Mesendoderm (in vitro differentiated cells): ENCODE measurements around the gene ZNF77.

Experiments
- DNase-seq: peaks from one replicate; pipeline ENCODE4 v3.0.0; 2013
- H2AK5ac ChIP-seq: 2 replicates; pipeline ENCODE4 v1.6.1; 2013; ENCODE audit warnings: low read length, inconsistent platforms
- H2BK120ac ChIP-seq: 2 replicates; pipeline ENCODE4 v1.6.1; 2013; ENCODE audit warnings: low read depth, mild to moderate bottlenecking, low read length, moderate library complexity, mixed read lengths
- H2BK15ac ChIP-seq: replicated peaks from 2 replicates; pipeline ENCODE4 v1.6.1; 2013; ENCODE audit warnings: low read depth, mild to moderate bottlenecking, moderate library complexity
- H2BK5ac ChIP-seq: 2 replicates; pipeline ENCODE4 v1.6.1; 2013; ENCODE audit warnings: low read length, inconsistent platforms
- H3K18ac ChIP-seq: 2 replicates; pipeline ENCODE4 v1.6.1; 2013; ENCODE audit warnings: mild to moderate bottlenecking, low read length, mixed read lengths
- H3K23ac ChIP-seq: one replicate; pipeline ENCODE4 v1.6.1; 2013; ENCODE audit warnings: low read length
- H3K27ac ChIP-seq: 2 replicates; pipeline ENCODE4 v1.5.1; 2013; ENCODE audit warnings: low read depth, mild to moderate bottlenecking, inconsistent platforms, low read length, moderate library complexity
- H3K27me3 ChIP-seq: 2 replicates; pipeline ENCODE4 v1.6.1; 2013; ENCODE audit warnings: low read length, control low read depth, mild to moderate bottlenecking, inconsistent platforms; ENCODE audit not compliant: insufficient read depth, poor library complexity
- H3K36me3 ChIP-seq: 2 replicates; pipeline ENCODE4 v1.6.1; 2013; ENCODE audit warnings: low read length, inconsistent platforms; ENCODE audit not compliant: control insufficient read depth, insufficient read depth
- H3K4ac ChIP-seq: one replicate; pipeline ENCODE4 v1.6.1; 2013; ENCODE audit warnings: low read depth, mild to moderate bottlenecking, low read length, moderate library complexity
- H3K4me1 ChIP-seq: 2 replicates; pipeline ENCODE4 v1.6.1; 2013; ENCODE audit warnings: low read depth, low read length, inconsistent platforms; ENCODE audit not compliant: control insufficient read depth
- H3K4me2 ChIP-seq: 2 replicates; pipeline ENCODE4 v1.6.1; 2013; ENCODE audit warnings: low read length
- H3K4me3 ChIP-seq: 2 replicates; pipeline ENCODE4 v1.5.1; 2013; ENCODE audit warnings: mild to moderate bottlenecking, low read length
- H3K56ac ChIP-seq: one replicate; pipeline ENCODE4 v1.6.1; 2013; ENCODE audit warnings: low read length
- H3K79me1 ChIP-seq: 2 replicates; pipeline ENCODE4 v1.6.1; 2013; ENCODE audit warnings: low read length, inconsistent platforms
- H3K79me2 ChIP-seq: 2 replicates; pipeline ENCODE4 v1.6.1; 2013; ENCODE audit warnings: mild to moderate bottlenecking, low read length; ENCODE audit not compliant: control insufficient read depth, insufficient read depth
- H3K9ac ChIP-seq: 2 replicates; pipeline ENCODE4 v1.6.1; 2013; ENCODE audit warnings: low read length, inconsistent platforms
- H4K5ac ChIP-seq: one replicate; pipeline ENCODE4 v1.6.1; 2013; ENCODE audit warnings: low read length
- H4K8ac ChIP-seq: one replicate; pipeline ENCODE4 v1.6.1; 2013; ENCODE audit warnings: low read depth, mild to moderate bottlenecking, control low read depth, low read length, moderate library complexity
- WGBS: extraction: QIAGEN DNeasy Blood & Tissue Kit; methylation state at CpG from one replicate; pipeline ENCODE4 v1.1.7; 2013; ENCODE audit warnings: low lambda C conversion rate, missing lambda C conversion rate; ENCODE audit not compliant: insufficient coverage; ENCODE audit errors: extremely low coverage; 5-methylcytosine and 5-hydroxymethylcytosine counted together

The ZNF77 gene

GRCh38 chr19:2885736-2886135 is 59.0 kb downstream of the ZNF77 start:
- Histone ChIP-seq H3K36me3 (no peaks in the 10 kb centered on the region), H3K56ac (no peak overlapping the region), H3K4me3 (no peak overlapping the region), H3K9ac (no peak overlapping the region), H3K4ac (no peak overlapping the region), H3K27me3 (no peaks in the 10 kb centered on the region), H3K79me1 (no peaks in the 10 kb centered on the region), H2BK15ac (no peak overlapping the region), H3K18ac (no peak overlapping the region), H3K27ac (no peak overlapping the region), H2BK120ac (no peak overlapping the region), H2BK5ac (no peak overlapping the region), H2AK5ac (no peak overlapping the region), H4K5ac (no peak overlapping the region), H3K4me1 (no peaks in the 10 kb centered on the region), H3K4me2 (no peak overlapping the region), H4K8ac (no peak overlapping the region), H3K23ac (no peak overlapping the region), H3K79me2 (no peaks in the 10 kb centered on the region)
- no CpG with 5 or more reads among the region's 17 CpGs for WGBS
- no peak for DNase-seq

- no peak overlapping the region for H4K8ac ChIP-seq
- H2BK120ac ChIP-seq, result no peak overlapping the region
- no peaks in the 10 kb centered on the region for H3K79me2 ChIP-seq
- H3K79me1 ChIP-seq, result no peaks in the 10 kb centered on the region
- no peak overlapping the region for H3K23ac ChIP-seq
- no peak overlapping the region for H3K4me3 ChIP-seq
- H3K4me1 ChIP-seq, result no peaks in the 10 kb centered on the region
- H3K9ac ChIP-seq, result no peak overlapping the region
- H2BK15ac ChIP-seq, result no peak overlapping the region
- H3K27me3 ChIP-seq, result no peaks in the 10 kb centered on the region
- no peak overlapping the region for H3K27ac ChIP-seq
- WGBS, result no CpG with 5 or more reads among the region's 14 CpGs
- no peak overlapping the region for H3K4ac ChIP-seq
- no peaks in the 10 kb centered on the region for H3K36me3 ChIP-seq
- no peak overlapping the region for H2BK5ac ChIP-seq
- H3K18ac ChIP-seq, result no peak overlapping the region
- no peak overlapping the region for H2AK5ac ChIP-seq
- H4K5ac ChIP-seq, result no peak overlapping the region
- H3K4me2 ChIP-seq, result no peak overlapping the region
- DNase-seq, result no peak
- H3K56ac ChIP-seq, result no peak overlapping the region
Observed at GRCh38 chr19:2883686-2884439, 60.9 kb downstream of the ZNF77 start.
